Karpas-422 (cell line): Measurements from ENCODE around the gene FASTKD1. TPM values are rescaled to one million over a fixed set of nuclear protein-coding genes. Genes with fewer than 3 reads are reported as not detected.
"Not testable (repeated sequence)": the region's sequence is repeated elsewhere in the genome, so short reads cannot be mapped to it uniquely, and the experiment has no call there.

ENCODE experiments used
- DNase-seq: peaks from one replicate; pipeline ENCODE4 v3.0.0-alpha.2; 2015
- H2AFZ ChIP-seq: fragments of 200-600 bp; sonication (generic); 2 replicates; pipeline ENCODE4 v1.6.1; 2014; ENCODE audit warnings: antibody characterized with exemption, low read length, mixed read lengths
- H3K27ac ChIP-seq: fragments of 200-600 bp; sonication (generic); 2 replicates; pipeline ENCODE4 v1.5.1; 2014; ENCODE audit warnings: mild to moderate bottlenecking, low read length, moderate library complexity
- H3K27me3 ChIP-seq: fragments of 200-600 bp; sonication (generic); 2 replicates; pipeline ENCODE4 v1.6.1; 2014; ENCODE audit warnings: low read length, mixed read lengths
- H3K36me3 ChIP-seq: fragments of 200-600 bp; sonication (generic); 2 replicates; pipeline ENCODE4 v1.6.1; 2014; ENCODE audit warnings: low read length, mixed read lengths; ENCODE audit not compliant: insufficient read depth
- H3K4me1 ChIP-seq: fragments of 200-600 bp; sonication (generic); 2 replicates; pipeline ENCODE4 v1.6.1; 2014; ENCODE audit warnings: mild to moderate bottlenecking, low read length, mixed read lengths
- H3K4me2 ChIP-seq: fragments of 200-600 bp; sonication (generic); 2 replicates; pipeline ENCODE4 v1.6.1; 2014; ENCODE audit warnings: low read length, low read depth, mild to moderate bottlenecking; ENCODE audit not compliant: poor library complexity, severe bottlenecking
- H3K4me3 ChIP-seq: fragments of 200-600 bp; sonication (generic); 2 replicates; pipeline ENCODE4 v1.5.1; 2014; ENCODE audit warnings: mild to moderate bottlenecking, antibody characterized with exemption, low read length, mixed read lengths
- H3K79me2 ChIP-seq: fragments of 200-600 bp; sonication (generic); 2 replicates; pipeline ENCODE4 v1.6.1; 2014; ENCODE audit warnings: mild to moderate bottlenecking, low read length, mixed read lengths
- H3K9ac ChIP-seq: fragments of 200-600 bp; sonication (generic); 2 replicates; pipeline ENCODE4 v1.6.0; 2014; ENCODE audit warnings: low read length
- H3K9me2 ChIP-seq: fragments of 200-600 bp; sonication (generic), shearing (Covaris generic); replicated peaks from 2 replicates; pipeline ENCODE4 v1.6.0; 2014; ENCODE audit warnings: mild to moderate bottlenecking, low read length, moderate library complexity; ENCODE audit not compliant: insufficient read depth
- H3K9me3 ChIP-seq: fragments of 300-700, 200-600 bp; sonication (generic); 2 replicates; pipeline ENCODE4 v1.6.1; 2014; ENCODE audit warnings: low read length, mixed read lengths
- H4K20me1 ChIP-seq: fragments of 200-600 bp; sonication (generic); 2 replicates; pipeline ENCODE4 v1.6.1; 2014; ENCODE audit warnings: mild to moderate bottlenecking, antibody characterized with exemption, low read length, low read depth; ENCODE audit not compliant: insufficient read depth
- total RNA-seq: library from RNA; depleted of rRNA; stranded (reverse); fragments of >200 nt; shearing (Covaris generic); gene quantifications from 2 replicates; pipeline ENCODE4 v1.2.3, GENCODE V29; 2014; ENCODE audit warnings: low replicate concordance; rRNA removed

FASTKD1 gene, protein sequence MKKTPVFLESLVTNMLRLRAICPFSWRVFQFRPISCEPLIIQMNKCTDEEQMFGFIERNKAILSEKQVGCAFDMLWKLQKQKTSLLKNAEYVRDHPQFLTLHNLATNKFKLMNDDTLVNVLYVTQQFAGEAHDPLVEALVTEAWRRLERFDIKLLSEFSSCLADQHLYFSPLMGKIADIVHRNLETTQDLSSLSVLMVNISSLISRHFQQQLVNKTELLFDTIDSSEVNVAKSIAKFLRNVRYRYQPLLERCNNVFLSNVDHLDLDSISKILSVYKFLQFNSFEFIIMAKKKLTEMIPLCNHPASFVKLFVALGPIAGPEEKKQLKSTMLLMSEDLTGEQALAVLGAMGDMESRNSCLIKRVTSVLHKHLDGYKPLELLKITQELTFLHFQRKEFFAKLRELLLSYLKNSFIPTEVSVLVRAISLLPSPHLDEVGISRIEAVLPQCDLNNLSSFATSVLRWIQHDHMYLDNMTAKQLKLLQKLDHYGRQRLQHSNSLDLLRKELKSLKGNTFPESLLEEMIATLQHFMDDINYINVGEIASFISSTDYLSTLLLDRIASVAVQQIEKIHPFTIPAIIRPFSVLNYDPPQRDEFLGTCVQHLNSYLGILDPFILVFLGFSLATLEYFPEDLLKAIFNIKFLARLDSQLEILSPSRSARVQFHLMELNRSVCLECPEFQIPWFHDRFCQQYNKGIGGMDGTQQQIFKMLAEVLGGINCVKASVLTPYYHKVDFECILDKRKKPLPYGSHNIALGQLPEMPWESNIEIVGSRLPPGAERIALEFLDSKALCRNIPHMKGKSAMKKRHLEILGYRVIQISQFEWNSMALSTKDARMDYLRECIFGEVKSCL
- 28.7 and 46.6 TPM in 2 replicates for total RNA-seq

- Histone ChIP-seq H3K36me3 (no peaks in the 10 kb centered on the region), H3K27me3 (no peaks in the 10 kb centered on the region), H3K4me1 (peaks cover 20% of the 10 kb centered on the region), H4K20me1 (no peaks in the 10 kb centered on the region), H3K9me2 (no peaks in the 10 kb centered on the region), H3K4me2 (peak within 1 kb of the TSS; percentile 93), H2AFZ (peak within 1 kb of the TSS; percentile 92), H3K27ac (peak within 1 kb of the TSS; percentile 48), H3K9me3 (no peaks in the 10 kb centered on the region), H3K4me3 (peak within 1 kb of the TSS; percentile 74), H3K79me2 (peaks cover 44% of the 10 kb centered on the region), H3K9ac (peak within 1 kb of the TSS; percentile 83)
- peak; percentile 98 for DNase-seq
Measured at GRCh38 chr2:169573160-169573973, at the start of gene FASTKD1. FASTKD1 (minus strand) TSS chr2:169573865; CDS start chr2:169572029, 1,836 bp downstream.

- Histone ChIP-seq H2AFZ (no peak overlapping the region), H3K9ac (no peak overlapping the region), H3K4me1 (no peaks in the 10 kb centered on the region), H3K27ac (no peak overlapping the region), H3K4me3 (no peak overlapping the region), H3K9me2 (no peaks in the 10 kb centered on the region), H3K36me3 (peaks cover 17% of the 10 kb centered on the region; the same call in 1 of the 2 replicates), H3K9me3 (no peaks in the 10 kb centered on the region), H3K79me2 (peaks cover 50% of the 10 kb centered on the region), H3K4me2 (no peak overlapping the region), H3K27me3 (no peaks in the 10 kb centered on the region), H4K20me1 (no peaks in the 10 kb centered on the region)
- no peak for DNase-seq
Measured at GRCh38 chr2:169623235-169623634, 49.6 kb upstream of the FASTKD1 start.

DNA sequence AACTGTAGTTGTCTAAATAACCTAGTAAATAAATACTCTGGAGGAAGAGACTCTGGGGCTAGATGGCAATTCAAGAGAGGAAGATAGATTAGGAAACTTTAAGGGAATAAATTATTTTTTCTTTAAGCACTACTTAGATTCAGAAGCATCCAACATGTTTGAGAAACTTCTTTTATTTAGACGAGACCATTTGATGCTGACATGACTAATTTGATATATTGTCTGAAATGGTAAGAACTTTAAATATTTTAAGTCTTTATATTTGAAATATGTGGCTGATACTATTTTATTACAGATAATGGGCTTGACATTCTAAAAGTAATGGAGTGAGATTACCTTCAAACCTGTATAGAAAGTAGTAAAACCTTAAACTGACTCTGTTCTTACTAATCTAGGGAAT, 46.8 kb upstream of the FASTKD1 start:
- H3K27ac ChIP-seq = no peak overlapping the region
- H3K9me2 ChIP-seq = no peaks in the 10 kb centered on the region
- peaks cover 63% of the 10 kb centered on the region for H3K79me2 ChIP-seq
- peaks cover 22% of the 10 kb centered on the region for H3K36me3 ChIP-seq
- H3K9ac ChIP-seq = no peak overlapping the region
- no peaks in the 10 kb centered on the region for H3K9me3 ChIP-seq
- no peak overlapping the region for H3K4me2 ChIP-seq
- no peak overlapping the region for H2AFZ ChIP-seq
- H3K4me3 ChIP-seq = no peak overlapping the region
- H3K27me3 ChIP-seq = no peaks in the 10 kb centered on the region
- no peaks in the 10 kb centered on the region for H3K4me1 ChIP-seq
- no peaks in the 10 kb centered on the region for H4K20me1 ChIP-seq
- DNase-seq = no peak

DNA sequence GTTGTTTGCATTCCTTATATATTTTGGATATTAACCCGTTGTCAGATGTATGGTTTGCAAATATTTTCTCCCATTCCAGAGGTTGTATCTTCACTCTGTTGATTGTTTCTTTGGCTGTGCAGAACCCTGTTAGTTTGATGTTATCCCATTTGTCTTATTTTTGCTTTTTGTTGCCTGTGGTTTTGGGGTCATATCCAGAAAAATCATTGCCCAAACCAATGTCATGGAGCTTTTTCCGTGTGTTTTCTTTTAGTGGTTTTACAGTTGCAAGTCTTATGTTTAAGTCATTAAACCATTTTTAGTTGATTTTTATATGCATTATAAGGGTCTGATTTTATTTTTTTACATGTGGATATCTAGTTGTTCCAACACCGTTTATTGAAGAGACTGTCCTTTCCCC, 46.3 kb upstream of the FASTKD1 start:
- no peaks in the 10 kb centered on the region for H3K27me3 ChIP-seq
- H3K36me3 ChIP-seq = peaks cover 26% of the 10 kb centered on the region
- no peaks in the 10 kb centered on the region for H3K9me3 ChIP-seq
- H3K79me2 ChIP-seq = peaks cover 65% of the 10 kb centered on the region
- no peaks in the 10 kb centered on the region for H4K20me1 ChIP-seq
- H2AFZ ChIP-seq = no peak overlapping the region
- H3K4me1 ChIP-seq = no peaks in the 10 kb centered on the region
- no peak overlapping the region for H3K4me2 ChIP-seq
- H3K9me2 ChIP-seq = no peaks in the 10 kb centered on the region
- DNase-seq = no peak
- no peak overlapping the region for H3K9ac ChIP-seq
- H3K27ac ChIP-seq = no peak overlapping the region
- H3K4me3 ChIP-seq = no peak overlapping the region

- H2AFZ ChIP-seq, H3K4me2 ChIP-seq, H3K9me2 ChIP-seq: not testable (repeated sequence)
Measured at GRCh38 chr2:169615982-169616381, 42.3 kb upstream of the FASTKD1 start.

DNA sequence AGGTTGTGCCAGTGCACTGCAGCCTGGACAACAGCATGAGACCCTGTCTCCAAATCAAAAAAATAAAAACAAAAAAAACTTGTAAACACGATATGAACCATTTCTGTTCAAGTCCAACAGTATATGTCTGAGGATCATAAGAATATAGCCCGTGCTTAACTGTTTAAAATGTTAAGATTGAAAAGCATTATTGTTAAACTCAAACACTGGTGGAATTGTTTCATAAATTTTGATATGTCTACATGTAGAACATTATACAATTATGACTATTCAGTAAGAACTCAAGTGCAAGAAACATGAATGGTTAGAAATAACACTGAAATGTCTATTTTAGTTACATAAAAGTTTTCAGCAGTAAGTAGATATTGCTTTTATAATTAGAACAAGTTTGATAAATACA, 40.2 kb upstream of the FASTKD1 start:
- no peaks in the 10 kb centered on the region for H3K27me3 ChIP-seq
- no peaks in the 10 kb centered on the region for H3K9me3 ChIP-seq
- no peaks in the 10 kb centered on the region for H4K20me1 ChIP-seq
- no peak overlapping the region for H3K27ac ChIP-seq
- no peak for DNase-seq
- H3K9ac ChIP-seq = no peak overlapping the region
- no peak overlapping the region for H3K4me2 ChIP-seq
- H2AFZ ChIP-seq = no peak overlapping the region
- H3K4me3 ChIP-seq = no peak overlapping the region
- peaks cover 66% of the 10 kb centered on the region for H3K36me3 ChIP-seq
- peaks cover 61% of the 10 kb centered on the region for H3K79me2 ChIP-seq
- H3K4me1 ChIP-seq = no peaks in the 10 kb centered on the region
- H3K9me2 ChIP-seq = no peaks in the 10 kb centered on the region

More at GRCh38 chr2:169615982-169616381, 42.3 kb upstream of the FASTKD1 start:
- H3K27me3 ChIP-seq, H3K9me3 ChIP-seq, H3K9ac ChIP-seq, H3K4me1 ChIP-seq, H4K20me1 ChIP-seq, H3K4me3 ChIP-seq, DNase-seq, H3K27ac ChIP-seq: not testable (repeated sequence)
- H3K79me2 ChIP-seq = peaks cover 71% of the 10 kb centered on the region
- H3K36me3 ChIP-seq = peaks cover 50% of the 10 kb centered on the region

DNA sequence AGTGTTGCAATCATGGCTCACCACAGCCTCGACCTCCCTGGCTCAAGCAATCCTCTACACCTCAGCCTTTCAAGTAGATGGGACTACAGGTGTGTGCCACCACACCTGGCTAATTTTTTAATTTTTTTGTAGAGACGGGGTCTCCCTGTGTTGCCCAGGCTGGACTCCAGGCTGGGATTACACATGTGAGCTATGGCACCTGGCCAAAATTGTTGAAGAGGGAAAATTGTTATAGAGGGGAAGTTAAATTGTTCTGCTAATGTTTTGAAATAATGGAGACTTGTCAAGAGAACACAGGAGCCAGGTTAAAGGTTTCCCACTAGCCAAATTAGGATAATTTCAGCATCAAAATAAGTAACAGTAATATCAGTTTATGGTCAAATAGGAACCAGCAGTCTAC, 35.6 kb upstream of the FASTKD1 start:
- Histone ChIP-seq H3K4me1 (no peaks in the 10 kb centered on the region), H3K9ac (no peak overlapping the region), H3K4me2 (no peak overlapping the region), H3K9me3 (no peaks in the 10 kb centered on the region), H3K4me3 (no peak overlapping the region), H3K9me2 (no peaks in the 10 kb centered on the region), H3K36me3 (peaks cover 67% of the 10 kb centered on the region), H3K27ac (no peak overlapping the region), H2AFZ (no peak overlapping the region), H3K27me3 (no peaks in the 10 kb centered on the region), H3K79me2 (peaks cover 33% of the 10 kb centered on the region), H4K20me1 (no peaks in the 10 kb centered on the region)
- no peak for DNase-seq
